ENCODE data around the gene OR8J3. TPM values are rescaled to one million over a fixed set of nuclear protein-coding genes. Genes with fewer than 3 reads are reported as not detected.

The OR8J3 gene, protein sequence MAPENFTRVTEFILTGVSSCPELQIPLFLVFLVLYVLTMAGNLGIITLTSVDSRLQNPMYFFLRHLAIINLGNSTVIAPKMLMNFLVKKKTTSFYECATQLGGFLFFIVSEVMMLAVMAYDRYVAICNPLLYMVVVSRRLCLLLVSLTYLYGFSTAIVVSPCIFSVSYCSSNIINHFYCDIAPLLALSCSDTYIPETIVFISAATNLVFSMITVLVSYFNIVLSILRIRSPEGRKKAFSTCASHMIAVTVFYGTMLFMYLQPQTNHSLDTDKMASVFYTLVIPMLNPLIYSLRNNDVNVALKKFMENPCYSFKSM
- total RNA-seq = not detected
- not detected for polyA plus RNA-seq
- long read RNA-seq, donor 1 = 0 reads
- long read RNA-seq, donor 2 = 0 reads
- long read RNA-seq, donor 3 = 0 reads
- long read RNA-seq, donor 4 = 0 reads
- long read RNA-seq, donor 5 = 0 reads
- long read RNA-seq, donor 6 = 0 reads
- long read RNA-seq, donor 7 = 0 reads
- long read RNA-seq, donor 8 = 0 reads
- long read RNA-seq, donor 9 = 0 reads
- long read RNA-seq, donor 10 = 0 reads

DNA sequence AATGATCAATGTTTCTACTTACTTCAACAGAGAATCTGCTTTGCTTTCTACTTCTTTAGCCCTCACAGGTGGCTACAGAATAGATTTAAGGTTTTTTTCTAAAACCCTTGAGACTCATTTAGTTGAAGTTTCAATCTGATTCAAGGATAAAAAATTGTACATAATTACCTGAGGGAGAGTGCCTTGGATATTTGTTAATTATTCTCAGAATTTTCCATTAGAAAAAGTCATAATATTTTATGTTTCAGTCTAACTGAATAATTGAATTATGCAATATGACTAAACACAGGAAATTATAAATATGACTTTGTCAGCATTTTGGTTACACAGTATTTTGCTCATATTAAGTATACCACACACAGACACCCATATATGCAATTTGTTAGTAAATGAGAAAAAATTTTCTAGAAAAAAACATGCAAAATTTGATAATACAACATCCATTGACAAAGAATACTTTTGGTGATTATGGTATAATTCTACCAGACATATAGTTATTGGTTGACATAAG lies at the start of gene OR8J3:
TSS of gene OR8J3 (minus strand) at position 51 of the 511 bp plus-strand sequence. CDS start 2,483 bp downstream, outside the sequence.
- intact Hi-C loops (cut with DNase I; ENCODE audit: low total_unique reads) = no loop called here
- no peaks in the 10 kb centered on the region for H3K36me3 ChIP-seq
- no peak for DNase-seq
- H3K4me3 ChIP-seq = no peak within 1 kb of the TSS
- no peak within 1 kb of the TSS for H3K27ac ChIP-seq
- peaks cover 0 to 17% (median 0%) of the 10 kb centered on the region in 4 donors for H3K9me3 ChIP-seq
- TF ChIP-seq POLR2A (IDR thresholded peaks at IDR 0.05) (no peak), EP300 (IDR thresholded peaks at IDR 0.05) (no peak)
- TF ChIP-seq, protein P1, sequence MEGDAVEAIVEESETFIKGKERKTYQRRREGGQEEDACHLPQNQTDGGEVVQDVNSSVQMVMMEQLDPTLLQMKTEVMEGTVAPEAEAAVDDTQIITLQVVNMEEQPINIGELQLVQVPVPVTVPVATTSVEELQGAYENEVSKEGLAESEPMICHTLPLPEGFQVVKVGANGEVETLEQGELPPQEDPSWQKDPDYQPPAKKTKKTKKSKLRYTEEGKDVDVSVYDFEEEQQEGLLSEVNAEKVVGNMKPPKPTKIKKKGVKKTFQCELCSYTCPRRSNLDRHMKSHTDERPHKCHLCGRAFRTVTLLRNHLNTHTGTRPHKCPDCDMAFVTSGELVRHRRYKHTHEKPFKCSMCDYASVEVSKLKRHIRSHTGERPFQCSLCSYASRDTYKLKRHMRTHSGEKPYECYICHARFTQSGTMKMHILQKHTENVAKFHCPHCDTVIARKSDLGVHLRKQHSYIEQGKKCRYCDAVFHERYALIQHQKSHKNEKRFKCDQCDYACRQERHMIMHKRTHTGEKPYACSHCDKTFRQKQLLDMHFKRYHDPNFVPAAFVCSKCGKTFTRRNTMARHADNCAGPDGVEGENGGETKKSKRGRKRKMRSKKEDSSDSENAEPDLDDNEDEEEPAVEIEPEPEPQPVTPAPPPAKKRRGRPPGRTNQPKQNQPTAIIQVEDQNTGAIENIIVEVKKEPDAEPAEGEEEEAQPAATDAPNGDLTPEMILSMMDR (IDR thresholded peaks at IDR 0.05) = no peak
- H3K4me1 ChIP-seq = no peaks in the 10 kb centered on the region
- H3K27me3 ChIP-seq = no peaks in the 10 kb centered on the region

DNA sequence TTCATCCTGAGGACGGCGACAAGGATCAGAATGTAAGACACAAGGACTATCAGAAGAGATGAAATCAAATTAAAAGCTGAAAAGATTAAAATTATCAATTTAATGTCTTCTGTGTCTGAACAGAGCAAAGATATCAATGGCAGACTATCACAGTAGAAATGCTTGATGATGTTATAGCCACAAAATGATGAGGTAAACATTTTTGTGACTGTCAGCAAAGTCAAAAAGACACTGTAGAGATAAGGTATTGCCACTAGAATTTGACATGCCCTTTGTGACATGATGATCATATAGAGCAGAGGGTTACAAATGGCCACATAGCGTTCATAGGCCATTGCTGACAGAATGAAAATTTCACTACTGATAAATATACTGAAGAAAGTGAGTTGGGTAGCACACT lies 48.6 kb upstream of the OR8J3 start:
- no peaks in the 10 kb centered on the region for H3K36me3 ChIP-seq
- TF ChIP-seq EP300 (IDR thresholded peaks at IDR 0.05) = no peak
- no peak for TF ChIP-seq POLR2AphosphoS5 (IDR thresholded peaks at IDR 0.05)
- TF ChIP-seq POLR2A (IDR thresholded peaks at IDR 0.05) = no peak
- TF ChIP-seq, protein P1 (IDR thresholded peaks at IDR 0.05) = no peak
- no peak overlapping the region for H3K27ac ChIP-seq
- DNase-seq = no peak
- H3K4me1 ChIP-seq = no peaks in the 10 kb centered on the region
- no peak overlapping the region for H3K4me3 ChIP-seq
- 87 to 94% (median 90%) methylated on average over 3 of the region's 3 CpGs for WGBS, 5 donors
- intact Hi-C loops (cut with DNase I; ENCODE audit: low total_unique reads) = no loop called here
- no peaks in the 10 kb centered on the region for H3K27me3 ChIP-seq
- H3K9me3 ChIP-seq = peaks cover 0 to 13% (median 4%) of the 10 kb centered on the region in 4 donors

DNA sequence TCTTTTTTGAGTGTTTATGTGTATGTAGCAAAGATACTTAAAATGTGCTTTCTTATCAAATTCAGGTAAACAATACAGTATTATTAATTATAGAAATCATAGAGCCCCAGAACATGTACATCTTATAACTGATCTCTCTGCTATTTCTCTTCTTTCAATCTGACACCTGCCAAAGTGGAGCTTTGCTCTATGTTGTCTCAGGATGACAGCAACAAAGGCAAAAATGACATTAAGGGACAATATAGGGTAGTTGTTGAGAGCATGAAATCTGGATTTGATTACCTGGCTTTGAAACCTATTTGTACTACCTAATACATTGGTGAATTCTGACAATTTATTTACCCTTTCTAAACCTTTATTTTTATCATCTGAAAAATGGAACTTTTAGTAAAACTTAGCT lies 43.5 kb upstream of the OR8J3 start:
- Histone ChIP-seq H3K27ac (no peak overlapping the region), H3K27me3 (no peaks in the 10 kb centered on the region), H3K4me3 (no peak overlapping the region), H3K36me3 (no peaks in the 10 kb centered on the region), H3K4me1 (no peaks in the 10 kb centered on the region), H3K9me3 (peaks cover 0 to 18% (median 9%) of the 10 kb centered on the region in 4 donors)
- TF ChIP-seq EP300 (IDR thresholded peaks at IDR 0.05) (no peak), POLR2A (IDR thresholded peaks at IDR 0.05) (no peak), POLR2AphosphoS5 (IDR thresholded peaks at IDR 0.05) (no peak)
- TF ChIP-seq, protein P1 (IDR thresholded peaks at IDR 0.05) = no peak
- no peak for DNase-seq
- intact Hi-C loops (cut with DNase I; ENCODE audit: low total_unique reads) = no loop called here

DNA sequence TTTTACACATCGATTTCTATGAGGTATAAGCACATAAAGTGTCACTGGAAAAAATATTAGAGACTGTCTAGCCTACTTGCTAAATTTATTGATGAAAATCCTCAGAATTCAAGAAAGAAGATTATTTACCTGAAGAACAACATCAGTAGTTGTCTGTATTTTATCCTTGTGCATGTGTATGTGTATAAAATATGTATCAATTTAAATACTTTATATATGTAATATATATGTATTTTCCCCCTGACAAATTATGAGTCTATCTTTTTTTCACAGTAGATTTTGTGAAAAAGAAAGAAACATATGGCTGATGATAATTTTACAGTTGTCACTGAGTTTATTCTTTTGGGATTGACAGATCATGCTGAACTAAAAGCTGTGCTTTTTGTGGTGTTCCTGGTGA lies 36.3 kb upstream of the OR8J3 start, which contains the start of gene OR5J2:
TSS of gene OR5J2 (plus strand) at position 301 of the 400 bp plus-strand sequence. CDS start at position 301, 0 bp downstream.
- no peaks in the 10 kb centered on the region for H3K36me3 ChIP-seq
- H3K27me3 ChIP-seq = no peaks in the 10 kb centered on the region
- TF ChIP-seq, protein P1 (IDR thresholded peaks at IDR 0.05) = no peak
- TF ChIP-seq POLR2AphosphoS5 (IDR thresholded peaks at IDR 0.05) = no peak
- no peak for TF ChIP-seq EP300 (IDR thresholded peaks at IDR 0.05)
- TF ChIP-seq POLR2A (IDR thresholded peaks at IDR 0.05) = no peak
- no peaks in the 10 kb centered on the region for H3K4me1 ChIP-seq
- H3K27ac ChIP-seq = no peak within 1 kb of the TSS
- 57 to 74% (median 60%) methylated on average over 1 of the region's 1 CpG for WGBS, 5 donors
- H3K4me3 ChIP-seq = no peak within 1 kb of the TSS
- H3K9me3 ChIP-seq = peaks cover 0 to 22% (median 13%) of the 10 kb centered on the region in 4 donors
- DNase-seq = no peak
- intact Hi-C loops (cut with DNase I; ENCODE audit: low total_unique reads) = no loop called here

Data from stomach (tissue), 19 donors.